IPS-20b (cell line): ENCODE data around the gene CDR2.

Experiments used
- H3K27ac ChIP-seq: one replicate; pipeline ENCODE4 v1.5.1; 2013; ENCODE audit warnings: low read length
- H3K27me3 ChIP-seq: 2 replicates; pipeline ENCODE4 v1.6.1; 2013; ENCODE audit warnings: mild to moderate bottlenecking, low read length, inconsistent platforms; ENCODE audit not compliant: insufficient read depth
- H3K36me3 ChIP-seq: 2 replicates; pipeline ENCODE4 v1.6.1; 2013; ENCODE audit warnings: low read depth, mild to moderate bottlenecking, inconsistent platforms, low read length, moderate library complexity; ENCODE audit not compliant: insufficient read depth
- H3K4me1 ChIP-seq: 2 replicates; pipeline ENCODE4 v1.6.1; 2013; ENCODE audit warnings: mild to moderate bottlenecking, control low read depth, inconsistent platforms, low read length, moderate library complexity; ENCODE audit not compliant: insufficient read depth
- H3K4me3 ChIP-seq: 2 replicates; pipeline ENCODE4 v1.5.1; 2013; ENCODE audit warnings: mild to moderate bottlenecking, low read length, inconsistent platforms
- H3K9ac ChIP-seq: 2 replicates; pipeline ENCODE4 v1.6.1; 2013; ENCODE audit warnings: low read depth, mild to moderate bottlenecking, inconsistent platforms, low read length, moderate library complexity
- H3K9me3 ChIP-seq: 2 replicates; pipeline ENCODE4 v1.6.1; 2013; ENCODE audit warnings: mild to moderate bottlenecking, low read depth, low read length, inconsistent platforms; ENCODE audit not compliant: insufficient read depth

CDR2 gene

GRCh38 chr16:22347100-22347820, 27.2 kb downstream of the CDR2 start:
- no peaks in the 10 kb centered on the region for H3K4me1 ChIP-seq
- peaks cover 65% of the 10 kb centered on the region for H3K36me3 ChIP-seq
- H3K27ac ChIP-seq: no peak overlapping the region

GRCh38 chr16:22346483-22346882, 27.9 kb downstream of the CDR2 start:
- peaks cover 57% of the 10 kb centered on the region for H3K36me3 ChIP-seq
- H3K4me1 ChIP-seq: no peaks in the 10 kb centered on the region
- no peak overlapping the region for H3K9ac ChIP-seq
- no peak overlapping the region for H3K27ac ChIP-seq
- no peaks in the 10 kb centered on the region for H3K27me3 ChIP-seq
- H3K9me3 ChIP-seq: no peaks in the 10 kb centered on the region
- H3K4me3 ChIP-seq: no peak overlapping the region

More at GRCh38 chr16:22347100-22347820, 27.2 kb downstream of the CDR2 start:
- Histone ChIP-seq H3K27me3 (no peaks in the 10 kb centered on the region), H3K9me3 (no peaks in the 10 kb centered on the region), H3K9ac (no peak overlapping the region), H3K4me3 (no peak overlapping the region)

DNA sequence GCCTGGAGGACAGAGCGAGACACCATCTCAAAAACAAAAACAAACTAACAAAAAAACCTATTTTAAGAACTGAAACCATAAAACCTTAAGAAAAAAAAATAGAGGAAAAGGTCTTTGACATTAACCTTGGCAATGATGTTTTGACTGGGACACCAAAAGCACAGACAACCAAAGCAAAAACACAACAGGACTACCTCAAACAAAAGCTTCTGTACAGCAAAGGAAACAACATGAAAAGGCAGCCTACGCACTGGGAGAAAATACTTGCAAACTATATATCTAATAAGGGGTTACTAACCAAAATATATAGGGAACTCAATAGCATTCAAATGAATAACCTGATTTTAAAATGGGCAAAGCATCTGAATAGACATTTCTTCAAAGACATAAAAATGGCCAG, 32.3 kb downstream of the CDR2 start:
- no peak overlapping the region for H3K27ac ChIP-seq
- H3K4me3 ChIP-seq: no peak overlapping the region
- H3K9me3 ChIP-seq: peaks cover 9% of the 10 kb centered on the region; the same call in 1 of the 2 replicates
- H3K27me3 ChIP-seq: no peaks in the 10 kb centered on the region
- H3K9ac ChIP-seq: no peak overlapping the region
- H3K4me1 ChIP-seq: no peaks in the 10 kb centered on the region
- peaks cover 23% of the 10 kb centered on the region for H3K36me3 ChIP-seq

DNA sequence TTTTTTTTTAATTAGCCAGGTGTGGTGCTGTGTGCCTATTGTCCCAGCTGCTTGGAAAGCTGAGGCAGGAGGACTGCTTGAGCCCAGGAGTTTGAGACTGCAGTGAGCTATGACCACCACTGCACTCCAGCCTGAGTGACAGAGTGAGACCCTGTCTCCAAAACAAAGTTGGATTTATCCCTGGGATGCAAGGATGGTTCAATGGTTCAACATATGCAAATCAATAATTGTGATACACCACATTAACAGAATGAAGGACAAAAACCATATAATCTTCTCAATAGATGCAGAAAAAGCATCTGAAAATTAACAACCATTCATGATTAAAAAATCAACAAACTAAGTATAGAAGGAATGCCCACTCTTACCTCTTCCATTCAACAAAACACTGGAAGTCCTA, 33.5 kb downstream of the CDR2 start:
- Histone ChIP-seq H3K9ac (no peak overlapping the region), H3K27me3 (no peaks in the 10 kb centered on the region), H3K36me3 (peaks cover 23% of the 10 kb centered on the region), H3K27ac (no peak overlapping the region), H3K4me1 (no peaks in the 10 kb centered on the region), H3K9me3 (peaks cover 21% of the 10 kb centered on the region; the same call in 1 of the 2 replicates), H3K4me3 (no peak overlapping the region)

GRCh38 chr16:22337849-22338635, 36.4 kb downstream of the CDR2 start:
- H3K27ac ChIP-seq: no peak overlapping the region
- H3K4me3 ChIP-seq: no peak overlapping the region
- peaks cover 40% of the 10 kb centered on the region for H3K36me3 ChIP-seq
- no peaks in the 10 kb centered on the region for H3K4me1 ChIP-seq
- H3K9me3 ChIP-seq: peaks cover 24% of the 10 kb centered on the region; the same call in 1 of the 2 replicates
- no peak overlapping the region for H3K9ac ChIP-seq
- no peaks in the 10 kb centered on the region for H3K27me3 ChIP-seq

GRCh38 chr16:22337045-22337444, 37.4 kb downstream of the CDR2 start:
- no peak overlapping the region for H3K9ac ChIP-seq
- H3K9me3 ChIP-seq: peaks cover 24% of the 10 kb centered on the region; the same call in 1 of the 2 replicates
- H3K27me3 ChIP-seq: no peaks in the 10 kb centered on the region
- H3K4me3 ChIP-seq: no peak overlapping the region
- H3K36me3 ChIP-seq: peaks cover 49% of the 10 kb centered on the region
- H3K4me1 ChIP-seq: no peaks in the 10 kb centered on the region
- no peak overlapping the region for H3K27ac ChIP-seq

- no peak overlapping the region for H3K4me3 ChIP-seq
- no peak overlapping the region for H3K27ac ChIP-seq
- H3K9me3 ChIP-seq: peaks cover 24% of the 10 kb centered on the region; the same call in 1 of the 2 replicates
- H3K27me3 ChIP-seq: no peaks in the 10 kb centered on the region
- no peaks in the 10 kb centered on the region for H3K4me1 ChIP-seq
- H3K36me3 ChIP-seq: peaks cover 53% of the 10 kb centered on the region
- H3K9ac ChIP-seq: no peak overlapping the region
Measured at GRCh38 chr16:22336581-22336980, 37.8 kb downstream of the CDR2 start.

GRCh38 chr16:22335668-22336246, 38.7 kb downstream of the CDR2 start:
- Histone ChIP-seq H3K27me3 (no peaks in the 10 kb centered on the region), H3K4me1 (no peaks in the 10 kb centered on the region), H3K9ac (no peak overlapping the region), H3K27ac (no peak overlapping the region), H3K9me3 (peaks cover 20% of the 10 kb centered on the region; the same call in 1 of the 2 replicates), H3K4me3 (no peak overlapping the region), H3K36me3 (peaks cover 60% of the 10 kb centered on the region)

DNA sequence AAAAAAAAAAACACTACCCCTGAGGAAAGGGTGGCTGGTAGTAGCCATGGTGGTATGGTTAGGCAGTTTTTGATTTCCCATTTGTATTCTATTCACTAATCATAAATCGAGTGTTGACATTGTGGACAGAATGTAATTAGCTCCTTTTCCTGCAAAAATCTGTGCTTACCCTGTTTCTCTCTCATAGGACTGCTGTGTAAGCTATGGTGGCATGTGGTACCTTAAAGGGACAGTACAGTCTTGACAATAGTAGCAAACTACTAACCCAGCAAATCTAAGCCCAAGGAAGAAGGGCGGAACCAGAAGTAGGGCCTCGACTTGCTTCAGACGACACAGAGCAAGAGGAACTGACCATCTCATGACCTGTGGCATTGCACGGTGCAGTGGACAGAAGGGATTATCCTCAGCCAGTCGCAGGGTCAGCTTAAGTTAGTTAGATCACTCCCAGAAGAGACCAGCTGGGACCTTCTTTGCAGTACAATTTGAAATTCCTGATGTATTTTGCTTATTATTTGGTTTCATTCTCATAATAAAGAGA, 40.9 kb downstream of the CDR2 start:
- Histone ChIP-seq H3K27me3 (no peaks in the 10 kb centered on the region), H3K36me3 (peaks cover 82% of the 10 kb centered on the region), H3K27ac (no peak overlapping the region), H3K4me3 (no peak overlapping the region), H3K4me1 (no peaks in the 10 kb centered on the region), H3K9ac (no peak overlapping the region), H3K9me3 (peaks cover 20% of the 10 kb centered on the region; the same call in 1 of the 2 replicates)

DNA sequence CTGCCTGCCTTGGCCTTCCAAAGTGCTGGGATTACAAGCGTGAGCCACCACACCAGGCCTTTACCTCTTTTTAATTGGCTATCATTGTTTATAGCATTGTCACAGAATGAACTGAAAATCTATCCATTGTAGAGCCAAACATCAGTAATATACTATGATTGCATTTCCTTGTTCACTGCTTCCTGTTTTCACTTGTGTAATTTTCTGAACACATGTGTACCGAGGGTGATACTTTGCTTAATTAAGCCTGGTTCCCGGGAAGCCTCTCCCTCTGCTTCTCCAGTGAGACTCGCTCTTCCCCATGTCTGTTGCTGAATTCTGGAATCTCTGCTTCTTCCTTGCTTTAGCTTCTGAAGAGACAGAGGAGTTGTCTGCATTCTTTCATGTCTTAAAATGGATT, 44.1 kb downstream of the CDR2 start:
- H3K36me3 ChIP-seq: peaks cover 95% of the 10 kb centered on the region
- no peaks in the 10 kb centered on the region for H3K9me3 ChIP-seq
- H3K4me1 ChIP-seq: no peaks in the 10 kb centered on the region
- no peaks in the 10 kb centered on the region for H3K27me3 ChIP-seq
- no peak overlapping the region for H3K4me3 ChIP-seq
- H3K27ac ChIP-seq: no peak overlapping the region
- no peak overlapping the region for H3K9ac ChIP-seq

DNA sequence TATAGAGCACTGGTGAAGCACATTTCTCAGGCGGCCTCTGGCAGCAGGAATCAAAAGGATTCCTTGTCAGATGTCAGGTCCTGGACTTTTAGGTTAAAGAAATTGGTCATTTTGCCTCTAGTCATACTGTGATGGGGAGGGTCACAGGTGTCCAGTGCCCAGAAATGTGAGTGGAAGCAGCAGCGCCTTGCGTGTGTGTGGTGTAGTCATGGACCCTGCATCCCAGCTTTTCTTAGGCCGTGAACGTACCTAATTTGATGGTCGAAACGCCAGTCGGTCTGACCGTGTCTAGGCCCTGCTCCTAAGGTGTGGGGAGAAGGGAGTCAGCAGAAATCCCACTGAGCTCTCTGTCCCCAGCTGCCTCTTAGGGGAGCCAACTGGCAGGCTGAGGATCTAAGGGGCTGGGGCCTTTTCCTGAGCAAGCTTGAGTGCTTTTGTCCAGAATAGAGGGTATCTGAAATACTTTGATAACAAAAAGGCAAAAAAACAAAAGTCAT, 45.2 kb downstream of the CDR2 start:
- Histone ChIP-seq H3K27me3 (no peaks in the 10 kb centered on the region), H3K27ac (no peak overlapping the region), H3K9me3 (no peaks in the 10 kb centered on the region), H3K36me3 (peaks cover 95% of the 10 kb centered on the region), H3K4me1 (no peaks in the 10 kb centered on the region), H3K4me3 (no peak overlapping the region), H3K9ac (no peak overlapping the region)
